ENCODE results near the gene DRC1. TPM values are rescaled to one million over a fixed set of nuclear protein-coding genes. Genes with fewer than 3 reads are reported as not detected.

The DRC1 gene
- total and polyA plus RNA-seq, 2 of the 4 experiments (the other 2 are of a cell fraction), result 0.18 TPM; not detected in 1

DNA sequence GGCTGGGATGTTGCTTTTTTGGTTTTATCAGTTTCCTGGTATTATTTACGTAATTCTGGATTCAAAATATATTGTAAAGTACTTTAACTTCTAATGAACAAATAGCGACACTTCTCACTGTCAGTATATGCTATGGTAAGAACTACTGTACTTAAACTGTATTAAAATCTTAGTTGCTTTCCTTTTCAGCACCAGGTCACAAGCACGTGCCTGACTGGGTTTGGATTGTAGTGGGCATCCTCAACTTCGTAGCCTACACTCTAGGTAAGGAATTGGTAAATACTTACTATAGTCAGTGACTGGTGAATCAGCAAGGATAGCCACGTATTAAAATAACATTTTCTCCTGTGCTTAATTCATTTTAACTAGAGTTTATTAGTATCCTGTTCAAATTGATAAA lies 34.8 kb upstream of the DRC1 start:
- CTCF ChIA-PET, result no interaction called here
- WGBS, 2 experiments (ENCODE audit: extremely low coverage in 2 of 2, insufficient read length in 1 of 2), result no CpG with 5 or more reads among the region's 5 CpGs
- Histone ChIP-seq H4K5ac (ENCODE audit: low read depth, low read length) (no peak overlapping the region), H2BK15ac (ENCODE audit: low read depth, low read length) (no peak overlapping the region), H2AFZ (replicated peaks; ENCODE audit: low read length, poor library complexity) (no peak overlapping the region), H3K18ac (ENCODE audit: low read depth, low read length) (no peak overlapping the region), H3K9me3 (ENCODE audit: control insufficient read depth, insufficient read depth, low read length) (no peaks in the 10 kb centered on the region), H3K27me3 (ENCODE audit: control insufficient read depth, insufficient read depth, low read length) (no peaks in the 10 kb centered on the region), H3K27ac (ENCODE audit: insufficient read depth, low read length) (no peak overlapping the region), H4K20me1 (ENCODE audit: insufficient read depth, low read length) (peaks cover 6% of the 10 kb centered on the region; the same call in 1 of the 2 replicates), H2AK9ac (replicated peaks; ENCODE audit: low read depth, low read length, poor library complexity) (no peak overlapping the region), H2AK5ac (ENCODE audit: low read depth, low read length) (no peak overlapping the region), H3K4me2 (ENCODE audit: low read depth, low read length) (no peak overlapping the region), H3K4ac (ENCODE audit: low read depth, low read length) (no peak overlapping the region), H3K9me1 (ENCODE audit: insufficient read depth, low read length) (0 out of 2 replicates have a peak, but pooled peaks cover 3% of the 10 kb centered on the region), H2BK120ac (ENCODE audit: low read depth, low read length) (no peak overlapping the region), H3K14ac (replicated peaks; ENCODE audit: low read depth, low read length) (no peak overlapping the region), H3K23ac (ENCODE audit: low read depth, low read length) (no peak overlapping the region), H4K91ac (ENCODE audit: insufficient read depth, low read depth, low read length) (no peak overlapping the region), H2BK20ac (ENCODE audit: low read depth, low read length) (no peak overlapping the region), H3K4me3 (ENCODE audit: insufficient read depth, low read depth, low read length) (no peak overlapping the region), H2BK5ac (ENCODE audit: low read depth, low read length, poor library complexity, severe bottlenecking) (no peak overlapping the region), H4K8ac (ENCODE audit: low read depth in 2 of 2, low read length in 2 of 2) (no peak overlapping the region), H3K36me3 (ENCODE audit: control insufficient read depth, insufficient read depth, low read length) (peaks cover 8% of the 10 kb centered on the region), H3K9ac (ENCODE audit: low read depth, low read length) (no peak overlapping the region), H3K79me1 (ENCODE audit: low read depth in 1 of 2, low read length in 2 of 2) (peaks cover 6 to 16% of the 10 kb centered on the region in 2 experiments), H3K4me1 (ENCODE audit: control insufficient read depth, insufficient read depth, low read length) (no peaks in the 10 kb centered on the region), H3K56ac (ENCODE audit: extremely low read depth, insufficient read depth, low read length) (no peak overlapping the region)
- DNase-seq (no peak), ATAC-seq (ENCODE audit: low read depth) (no peak)
- dilution Hi-C loops (cut with HindIII; ENCODE audit: low sequenced_read_pairs, unreplicated experiment), result no loop called here
- POLR2A ChIA-PET (ENCODE audit: unreplicated experiment), result no interaction called here
- TF ChIP-seq CHD1 (IDR thresholded peaks at IDR 0.05; ENCODE audit: low read depth, low read length), result no peak
- no peak for TF ChIP-seq POLR2A (IDR thresholded peaks at IDR 0.05; ENCODE audit: low read depth, low read length)
- TF ChIP-seq, protein P1, sequence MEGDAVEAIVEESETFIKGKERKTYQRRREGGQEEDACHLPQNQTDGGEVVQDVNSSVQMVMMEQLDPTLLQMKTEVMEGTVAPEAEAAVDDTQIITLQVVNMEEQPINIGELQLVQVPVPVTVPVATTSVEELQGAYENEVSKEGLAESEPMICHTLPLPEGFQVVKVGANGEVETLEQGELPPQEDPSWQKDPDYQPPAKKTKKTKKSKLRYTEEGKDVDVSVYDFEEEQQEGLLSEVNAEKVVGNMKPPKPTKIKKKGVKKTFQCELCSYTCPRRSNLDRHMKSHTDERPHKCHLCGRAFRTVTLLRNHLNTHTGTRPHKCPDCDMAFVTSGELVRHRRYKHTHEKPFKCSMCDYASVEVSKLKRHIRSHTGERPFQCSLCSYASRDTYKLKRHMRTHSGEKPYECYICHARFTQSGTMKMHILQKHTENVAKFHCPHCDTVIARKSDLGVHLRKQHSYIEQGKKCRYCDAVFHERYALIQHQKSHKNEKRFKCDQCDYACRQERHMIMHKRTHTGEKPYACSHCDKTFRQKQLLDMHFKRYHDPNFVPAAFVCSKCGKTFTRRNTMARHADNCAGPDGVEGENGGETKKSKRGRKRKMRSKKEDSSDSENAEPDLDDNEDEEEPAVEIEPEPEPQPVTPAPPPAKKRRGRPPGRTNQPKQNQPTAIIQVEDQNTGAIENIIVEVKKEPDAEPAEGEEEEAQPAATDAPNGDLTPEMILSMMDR (conservative IDR thresholded peaks at IDR 0.05; ENCODE audit: low read depth, low read length), result no peak
- TF ChIP-seq, protein P2, sequence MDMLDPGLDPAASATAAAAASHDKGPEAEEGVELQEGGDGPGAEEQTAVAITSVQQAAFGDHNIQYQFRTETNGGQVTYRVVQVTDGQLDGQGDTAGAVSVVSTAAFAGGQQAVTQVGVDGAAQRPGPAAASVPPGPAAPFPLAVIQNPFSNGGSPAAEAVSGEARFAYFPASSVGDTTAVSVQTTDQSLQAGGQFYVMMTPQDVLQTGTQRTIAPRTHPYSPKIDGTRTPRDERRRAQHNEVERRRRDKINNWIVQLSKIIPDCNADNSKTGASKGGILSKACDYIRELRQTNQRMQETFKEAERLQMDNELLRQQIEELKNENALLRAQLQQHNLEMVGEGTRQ (IDR thresholded peaks at IDR 0.05; ENCODE audit: low read depth, low read length), result no peak
- TF ChIP-seq FOS (IDR thresholded peaks at IDR 0.05; ENCODE audit: low read depth, low read length), result no peak
- TF ChIP-seq, protein P3, sequence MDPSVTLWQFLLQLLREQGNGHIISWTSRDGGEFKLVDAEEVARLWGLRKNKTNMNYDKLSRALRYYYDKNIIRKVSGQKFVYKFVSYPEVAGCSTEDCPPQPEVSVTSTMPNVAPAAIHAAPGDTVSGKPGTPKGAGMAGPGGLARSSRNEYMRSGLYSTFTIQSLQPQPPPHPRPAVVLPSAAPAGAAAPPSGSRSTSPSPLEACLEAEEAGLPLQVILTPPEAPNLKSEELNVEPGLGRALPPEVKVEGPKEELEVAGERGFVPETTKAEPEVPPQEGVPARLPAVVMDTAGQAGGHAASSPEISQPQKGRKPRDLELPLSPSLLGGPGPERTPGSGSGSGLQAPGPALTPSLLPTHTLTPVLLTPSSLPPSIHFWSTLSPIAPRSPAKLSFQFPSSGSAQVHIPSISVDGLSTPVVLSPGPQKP (IDR thresholded peaks at IDR 0.05; ENCODE audit: borderline replicate concordance, low read depth, low read length), result no peak
- no peak for TF ChIP-seq MXI1 (IDR thresholded peaks at IDR 0.05; ENCODE audit: borderline replicate concordance, low read depth, low read length)
- no peak for TF ChIP-seq RAD21 (IDR thresholded peaks at IDR 0.05; ENCODE audit: low read length)
- TF ChIP-seq MAZ (IDR thresholded peaks at IDR 0.05; ENCODE audit: borderline replicate concordance, low read depth, low read length), result no peak
- no peak for TF ChIP-seq SMC3 (IDR thresholded peaks at IDR 0.05; ENCODE audit: low read depth, low read length)
- no peak for TF ChIP-seq CEBPB (IDR thresholded peaks at IDR 0.05; ENCODE audit: low read depth, low read length)
- no peak for TF ChIP-seq RCOR1 (IDR thresholded peaks at IDR 0.05; ENCODE audit: insufficient replicate concordance, low read length)
- TF ChIP-seq RFX5 (IDR thresholded peaks at IDR 0.05; ENCODE audit: low read depth, low read length), result no peak
- TF ChIP-seq BHLHE40 (IDR thresholded peaks at IDR 0.05; ENCODE audit: low read depth, low read length), result no peak
- TF ChIP-seq MAFK (IDR thresholded peaks at IDR 0.05; ENCODE audit: low read depth, low read length), result no peak
- no peak for TF ChIP-seq NFE2L2 (IDR thresholded peaks at IDR 0.05; ENCODE audit: low read depth, low read length)
- BruUV-seq (replicated peaks), result no TSS peak
- in situ Hi-C loops (cut with MboI; ENCODE audit: low sequenced_read_pairs), result no loop called here
- intact Hi-C loops (cut with micrococcal nuclease), result no loop called here
